Left kidney (tissue), 2 donors: ENCODE measurements around the gene LHX8. TPM values are rescaled to one million over a fixed set of nuclear protein-coding genes. Genes with fewer than 3 reads are reported as not detected.

Source experiments
- DNase-seq: peaks from one replicate; pipeline ENCODE4 v3.0.0-alpha.2; 2013
- polyA plus RNA-seq: library from polyadenylated mRNA; unstranded; fragments of 120-200 nt; gene quantifications from one replicate; pipeline ENCODE4 v1.2.1, GENCODE V29; 2013; ENCODE audit not compliant: insufficient read length

Gene LHX8
- polyA plus RNA-seq, 1 donor: not detected

- DNase-seq: peak; percentile 29
Observed at GRCh38 chr1:75203415-75204277, 69.5 kb downstream of the LHX8 start.

GRCh38 chr1:75208862-75209261, 74.7 kb downstream of the LHX8 start:
- DNase-seq: no peak
